H9 (cell line): ENCODE measurements around the gene HYDIN. TPM values are rescaled to one million over a fixed set of nuclear protein-coding genes. Genes with fewer than 3 reads are reported as not detected.
A peak's percentile ranks its signal among the peaks of the same experiment; 100 is the strongest.

ENCODE experiments used
- DNase-seq: peaks from one replicate; pipeline ENCODE4 v3.0.0-alpha.2; 2017
- H2AFZ ChIP-seq: one replicate; pipeline ENCODE4 v1.6.1; 2013; ENCODE audit warnings: mild to moderate bottlenecking, low read length, control low read depth, moderate library complexity
- H2AK5ac ChIP-seq: 2 replicates; pipeline ENCODE4 v1.6.1; 2013; ENCODE audit warnings: low read length, control low read depth, mixed read lengths; ENCODE audit not compliant: insufficient read length
- H2BK120ac ChIP-seq: one replicate; pipeline ENCODE4 v1.6.1; 2013; ENCODE audit warnings: low read depth, mild to moderate bottlenecking, low read length, control low read depth, inconsistent platforms; ENCODE audit not compliant: poor library complexity, severe bottlenecking
- H2BK12ac ChIP-seq: 2 replicates; pipeline ENCODE4 v1.6.1; 2013; ENCODE audit warnings: low read length, control low read depth, mixed read lengths, low read depth; ENCODE audit not compliant: insufficient read length
- H2BK15ac ChIP-seq: 2 replicates; pipeline ENCODE4 v1.6.1; 2013; ENCODE audit warnings: low read depth, low read length, control low read depth
- H2BK20ac ChIP-seq: one replicate; pipeline ENCODE4 v1.6.1; 2013; ENCODE audit warnings: low read depth, mild to moderate bottlenecking, low read length, control low read depth, inconsistent platforms; ENCODE audit not compliant: poor library complexity, severe bottlenecking
- H2BK5ac ChIP-seq: 2 replicates; pipeline ENCODE4 v1.6.1; 2013; ENCODE audit warnings: low read length, control low read depth, mixed read lengths; ENCODE audit not compliant: insufficient read length
- H3K14ac ChIP-seq: 2 replicates; pipeline ENCODE4 v1.6.1; 2013; ENCODE audit warnings: low read length, control low read depth; ENCODE audit not compliant: insufficient read depth
- H3K18ac ChIP-seq: 2 replicates; pipeline ENCODE4 v1.6.1; 2013; ENCODE audit warnings: low read depth, mild to moderate bottlenecking, mixed read lengths, low read length, control low read depth; ENCODE audit not compliant: insufficient read length
- H3K23ac ChIP-seq: 2 replicates; pipeline ENCODE4 v1.6.1; 2013; ENCODE audit warnings: low read length, control low read depth, mixed read lengths, low read depth; ENCODE audit not compliant: insufficient read length
- H3K23me2 ChIP-seq: 2 replicates; pipeline ENCODE4 v1.6.1; 2013; ENCODE audit warnings: low read depth, mild to moderate bottlenecking, mixed read lengths, low read length, control low read depth; ENCODE audit not compliant: insufficient read length, poor library complexity, severe bottlenecking
- H3K27ac ChIP-seq: 2 replicates; pipeline ENCODE4 v1.5.1; 2013; ENCODE audit warnings: low read length, control low read depth, mixed read lengths, low read depth; ENCODE audit not compliant: insufficient read length
- H3K27me3 ChIP-seq: 2 replicates; pipeline ENCODE4 v1.6.1; 2013; ENCODE audit warnings: low read length, control low read depth, inconsistent platforms; ENCODE audit not compliant: insufficient read depth
- H3K4ac ChIP-seq: 2 replicates; pipeline ENCODE4 v1.6.1; 2013; ENCODE audit warnings: low read depth, mild to moderate bottlenecking, control low read depth, inconsistent platforms, low read length, moderate library complexity
- H3K4me1 ChIP-seq: 2 replicates; pipeline ENCODE4 v1.6.1; 2013; ENCODE audit warnings: low read length, control low read depth, inconsistent platforms; ENCODE audit not compliant: insufficient read depth
- H3K4me2 ChIP-seq: 2 replicates; pipeline ENCODE4 v1.6.1; 2013; ENCODE audit warnings: low read length, control low read depth, mixed read lengths; ENCODE audit not compliant: insufficient read length, insufficient read depth
- H3K56ac ChIP-seq: 2 replicates; pipeline ENCODE4 v1.6.1; 2013; ENCODE audit warnings: low read depth, mild to moderate bottlenecking, mixed read lengths, low read length, control low read depth; ENCODE audit not compliant: insufficient read length
- H3K79me1 ChIP-seq: 2 replicates; pipeline ENCODE4 v1.6.1; 2013; ENCODE audit warnings: low read depth, mild to moderate bottlenecking, moderate library complexity, low read length, control low read depth, inconsistent platforms; ENCODE audit not compliant: insufficient read depth, poor library complexity, severe bottlenecking
- H3K79me2 ChIP-seq: 2 replicates; pipeline ENCODE4 v1.6.1; 2013; ENCODE audit warnings: low read length, control low read depth, inconsistent platforms; ENCODE audit not compliant: insufficient read depth
- H3K9ac ChIP-seq: 2 replicates; pipeline ENCODE4 v1.6.1; 2013; ENCODE audit warnings: low read length, control low read depth, mixed read lengths; ENCODE audit not compliant: insufficient read length; ENCODE audit errors: extremely low read depth
- H3K9me3 ChIP-seq: one replicate; pipeline ENCODE4 v1.6.1; 2013; ENCODE audit warnings: low read depth, low read length, inconsistent platforms; ENCODE audit not compliant: control insufficient read depth
- H3T11ph ChIP-seq: one replicate; pipeline ENCODE4 v1.6.1; 2013; ENCODE audit warnings: mild to moderate bottlenecking, low read length, control low read depth, inconsistent platforms
- H4K20me1 ChIP-seq: one replicate; pipeline ENCODE4 v1.6.1; 2013; ENCODE audit not compliant: control insufficient read depth, insufficient read length, insufficient read depth
- H4K5ac ChIP-seq: 2 replicates; pipeline ENCODE4 v1.6.1; 2013; ENCODE audit warnings: low read depth, mild to moderate bottlenecking, mixed read lengths, low read length, control low read depth; ENCODE audit not compliant: insufficient read length
- H4K8ac ChIP-seq: replicated peaks from 2 replicates; pipeline ENCODE4 v1.6.1; 2013; ENCODE audit warnings: low read length, control low read depth, mixed read lengths, low read depth; ENCODE audit not compliant: insufficient read length
- H4K91ac ChIP-seq: 2 replicates; pipeline ENCODE4 v1.6.1; 2013; ENCODE audit warnings: low read depth, mild to moderate bottlenecking, moderate library complexity, mixed read lengths, low read length, control low read depth; ENCODE audit not compliant: insufficient read length
- H3K27ac Mint-ChIP-seq, 3 experiments: 2 replicates in 2 of 3; 3 replicates in 1 of 3; pipeline ENCODE4 v1.8.0; 2020 to 2021; ENCODE audit warnings: mixed read lengths in 3 of 3, mild to moderate bottlenecking in 1 of 3, moderate library complexity in 1 of 3
- H3K27me3 Mint-ChIP-seq: 2 replicates; pipeline ENCODE4 v1.8.0; 2021; ENCODE audit warnings: low read depth, mild to moderate bottlenecking, moderate library complexity, mixed read lengths
- H3K36me3 Mint-ChIP-seq, 3 experiments: 2 replicates in 2 of 3; 3 replicates in 1 of 3; pipeline ENCODE4 v1.8.0; 2020 to 2021; ENCODE audit warnings: low read depth in 3 of 3, mixed read lengths in 3 of 3; ENCODE audit not compliant: insufficient read depth in 1 of 3
- H3K4me1 Mint-ChIP-seq, 2 experiments: 2 replicates each; pipeline ENCODE4 v1.8.0; 2020; ENCODE audit warnings: mixed read lengths in 2 of 2
- H3K4me3 Mint-ChIP-seq, 2 experiments: 2 replicates in 1 of 2; 3 replicates in 1 of 2; pipeline ENCODE4 v1.8.0; 2020 to 2021; ENCODE audit warnings: mild to moderate bottlenecking in 2 of 2, mixed read lengths in 2 of 2, moderate library complexity in 1 of 2
- H3K9me3 Mint-ChIP-seq, 2 experiments: 2 replicates in 1 of 2; 3 replicates in 1 of 2; pipeline ENCODE4 v1.8.0; 2020; ENCODE audit warnings: mild to moderate bottlenecking in 2 of 2, mixed read lengths in 2 of 2, moderate library complexity in 1 of 2
- CTCF ChIP-seq: fragments of 200-600 bp; sonication (generic); conservative IDR thresholded peaks from 3 replicates; pipeline ENCODE4 v1.8.0; 2021; ENCODE audit warnings: antibody characterized with exemption, mild to moderate bottlenecking
- WGBS: extraction: QIAGEN DNeasy Blood & Tissue Kit; methylation state at CpG from one replicate; pipeline ENCODE4 v1.1.7; 2013; ENCODE audit warnings: missing lambda C conversion rate, low lambda C conversion rate, mixed read lengths; ENCODE audit not compliant: insufficient read length; ENCODE audit errors: extremely low coverage; 5-methylcytosine and 5-hydroxymethylcytosine counted together
- total RNA-seq: library from RNA; stranded (reverse); gene quantifications from 2 replicates; pipeline ENCODE4 v1.2.1, GENCODE V29; 2021

The HYDIN gene
- total RNA-seq, 1 experiment from 2014 or later: 1.7 TPM

GRCh38 chr16:70800311-70800710 lies 430.2 kb downstream of the HYDIN start:
- H3K27ac Mint-ChIP-seq: peak overlapping the region in 2 of 3 experiments; percentile 94 to 96; a peak in 5 of 7 replicates
- H4K5ac ChIP-seq: no peak overlapping the region
- H3K4me1 Mint-ChIP-seq: peaks cover 18 to 21% of the 10 kb centered on the region in 2 experiments
- no peak for TF ChIP-seq CTCF
- no peak overlapping the region for H2BK20ac ChIP-seq
- H3K4me1 ChIP-seq: no peaks in the 10 kb centered on the region
- H3K36me3 Mint-ChIP-seq: peaks cover 0 to 8% (median 4%) of the 10 kb centered on the region in 3 experiments; a peak in 4 of 7 replicates
- no peak overlapping the region for H2AK5ac ChIP-seq
- no peaks in the 10 kb centered on the region for H4K20me1 ChIP-seq
- H3K56ac ChIP-seq: no peak overlapping the region
- no peak overlapping the region for H2BK5ac ChIP-seq
- H3K23ac ChIP-seq: no peak overlapping the region
- peak overlapping the region; percentile 61 for H3K4me2 ChIP-seq
- peak overlapping the region; percentile 6 for H2AFZ ChIP-seq
- H3K9me3 Mint-ChIP-seq: no peaks in the 10 kb centered on the region; a peak in 1 of 5 replicates
- H3K9ac ChIP-seq: peak overlapping the region; percentile 78
- no peak for DNase-seq
- H3K27me3 ChIP-seq: no peaks in the 10 kb centered on the region; the same call in 1 of the 2 replicates
- peak overlapping the region; percentile 19; the same call in 1 of the 2 replicates for H3K14ac ChIP-seq
- H3K4me3 Mint-ChIP-seq: peak overlapping the region; percentile 85 to 93
- no peak overlapping the region for H3K18ac ChIP-seq
- H3T11ph ChIP-seq: no peak overlapping the region
- H2BK120ac ChIP-seq: no peak overlapping the region
- no peaks in the 10 kb centered on the region for H3K9me3 ChIP-seq
- H3K27ac ChIP-seq: no peak overlapping the region
- no peak overlapping the region for H2BK12ac ChIP-seq
- H4K8ac ChIP-seq: no peak overlapping the region
- no peak overlapping the region for H4K91ac ChIP-seq
- H2BK15ac ChIP-seq: no peak overlapping the region
- H3K27me3 Mint-ChIP-seq: peaks cover 38% of the 10 kb centered on the region
- no peak overlapping the region for H3K4ac ChIP-seq
- H3K23me2 ChIP-seq: peaks cover 3% of the 10 kb centered on the region
- peaks cover 11% of the 10 kb centered on the region; the same call in 1 of the 2 replicates for H3K79me2 ChIP-seq
- no CpG with 5 or more reads among the region's 7 CpGs for WGBS
- H3K79me1 ChIP-seq: peaks cover 8% of the 10 kb centered on the region
